Measurements from ENCODE around the gene S100B.
"Not testable (repeated sequence)": the region's sequence is repeated elsewhere in the genome, so short reads cannot be mapped to it uniquely, and the experiment has no call there.

The S100B gene

GRCh38 chr21:46604975-46605766 is at the start of gene S100B:
Gene S100B (minus strand): TSS chr21:46605082. CDS start chr21:46602415, 2,667 bp downstream.
- peak; percentile 73 for DNase-seq

- no peak for DNase-seq
Measured at GRCh38 chr21:46651121-46651520, 46.2 kb upstream of the S100B start.

- peak; percentile 5 for DNase-seq
Measured at GRCh38 chr21:46650476-46651098, 45.7 kb upstream of the S100B start.

- no peak for DNase-seq
Measured at GRCh38 chr21:46649356-46649755, 44.5 kb upstream of the S100B start.

- DNase-seq, result no peak
Measured at GRCh38 chr21:46648539-46648938, 43.7 kb upstream of the S100B start.

- no peak for DNase-seq
Measured at GRCh38 chr21:46646541-46647154, 41.8 kb upstream of the S100B start.

- DNase-seq, result no peak
Measured at GRCh38 chr21:46645840-46646239, 41.0 kb upstream of the S100B start.

GRCh38 chr21:46643379-46644177 is 38.7 kb upstream of the S100B start:
- no peak for DNase-seq

- DNase-seq, result no peak
Measured at GRCh38 chr21:46641656-46642055, 36.8 kb upstream of the S100B start.

- no peak for DNase-seq
Measured at GRCh38 chr21:46639489-46640386, 34.9 kb upstream of the S100B start.

GRCh38 chr21:46637952-46638746 is 33.3 kb upstream of the S100B start:
- no peak for DNase-seq

GRCh38 chr21:46636550-46637285 is 31.8 kb upstream of the S100B start:
- no peak for DNase-seq

GRCh38 chr21:46636181-46636512 is 31.3 kb upstream of the S100B start:
- DNase-seq, result no peak

- peak; percentile 99 for DNase-seq
Measured at GRCh38 chr21:46635324-46636180, 30.7 kb upstream of the S100B start, which contains the start of gene PRMT2. Gene PRMT2 (plus strand): TSS chr21:46635674. CDS start chr21:46636952, 1,278 bp downstream.

GRCh38 chr21:46634966-46635323 is 30.1 kb upstream of the S100B start:
- DNase-seq, result peak; percentile 93

GRCh38 chr21:46634427-46634826 is 29.5 kb upstream of the S100B start:
- DNase-seq, result no peak

- DNase-seq, result no peak
Measured at GRCh38 chr21:46633566-46633965, 28.7 kb upstream of the S100B start.

- not testable (repeated sequence) for DNase-seq
Measured at GRCh38 chr21:46630915-46631314, 26.0 kb upstream of the S100B start.

GRCh38 chr21:46628868-46629267 is 24.0 kb upstream of the S100B start:
- DNase-seq, result no peak

GRCh38 chr21:46627726-46628125 is 22.8 kb upstream of the S100B start:
- DNase-seq, result no peak

Measured in femur (tissue), 1 donor.